ENCODE data around the gene NELL1.

Gene NELL1

GRCh38 chr11:21534288-21534687 is 864.9 kb downstream of the NELL1 start:
- Histone ChIP-seq H3K36me3 (ENCODE audit: control insufficient read depth, insufficient read depth, low read length) (no peaks in the 10 kb centered on the region), H3K27ac (ENCODE audit: low read depth, low read length, severe bottlenecking) (no peak overlapping the region), H3K9me3 (ENCODE audit: control insufficient read depth, low read length) (no peaks in the 10 kb centered on the region), H3K4me3 (ENCODE audit: extremely low read depth, insufficient read depth, low read length, poor library complexity, severe bottlenecking) (no peak overlapping the region), H3K4me1 (ENCODE audit: control insufficient read depth, insufficient read depth, low read length, poor library complexity, severe bottlenecking) (no peaks in the 10 kb centered on the region)
- WGBS, 2 experiments (ENCODE audit: insufficient coverage in 2 of 2): 72 to 93% methylated on average over 5 of the region's 5 CpGs

DNA sequence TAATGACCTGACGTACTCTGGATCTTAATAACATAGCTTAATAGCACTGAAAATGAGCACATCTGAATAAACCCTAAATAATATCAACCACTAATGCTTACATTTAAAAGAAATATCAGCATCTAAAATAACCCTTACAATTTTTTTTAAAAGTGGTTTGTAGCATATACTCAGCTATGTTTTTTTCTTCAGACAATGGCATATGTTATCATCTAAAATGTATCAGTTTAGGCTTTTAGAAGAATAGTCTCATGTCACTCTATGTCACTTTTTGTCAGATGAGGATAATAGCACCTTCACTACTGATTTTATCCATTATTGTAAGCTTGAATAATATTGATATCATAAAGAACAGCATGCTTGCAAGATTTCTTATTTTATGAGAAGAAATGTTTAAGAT is 868.6 kb downstream of the NELL1 start:
- Histone ChIP-seq H3K9me3 (ENCODE audit: control insufficient read depth, low read length) (no peaks in the 10 kb centered on the region), H3K4me3 (ENCODE audit: extremely low read depth, insufficient read depth, low read length, poor library complexity, severe bottlenecking) (no peak overlapping the region), H3K27ac (ENCODE audit: low read depth, low read length, severe bottlenecking) (no peak overlapping the region), H3K36me3 (ENCODE audit: control insufficient read depth, insufficient read depth, low read length) (no peaks in the 10 kb centered on the region), H3K4me1 (ENCODE audit: control insufficient read depth, insufficient read depth, low read length, poor library complexity, severe bottlenecking) (no peaks in the 10 kb centered on the region)
- WGBS, 2 experiments (ENCODE audit: insufficient coverage in 2 of 2): no CpG with 5 or more reads among the region's 1 CpG

DNA sequence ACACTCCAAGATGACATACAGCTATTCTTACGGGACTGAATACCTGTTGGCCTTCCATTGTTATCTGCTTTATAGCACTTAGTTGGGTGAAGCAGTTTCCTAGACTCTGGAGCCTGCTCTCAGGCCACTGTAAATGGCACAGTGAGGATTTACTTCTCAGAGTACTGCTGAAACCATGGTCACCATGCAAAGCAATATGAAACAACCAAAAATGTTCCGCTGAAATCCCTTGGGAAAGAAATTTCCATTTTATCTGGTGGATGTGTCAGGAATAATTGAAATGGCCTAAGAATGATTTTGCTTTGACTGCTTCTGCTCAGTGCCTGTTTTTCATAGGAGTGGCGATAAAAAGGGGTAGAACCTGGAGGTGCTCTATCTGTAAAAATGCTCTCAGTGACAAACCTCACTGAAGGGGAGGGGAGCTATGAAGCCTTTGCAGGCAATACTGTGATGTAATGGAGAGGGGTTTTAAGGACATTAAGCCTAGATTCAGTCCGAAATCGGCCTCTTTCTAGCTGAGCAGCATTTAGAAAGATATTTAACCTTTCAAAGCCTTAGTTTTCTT is 871.9 kb downstream of the NELL1 start:
- WGBS, 2 experiments (ENCODE audit: insufficient coverage in 2 of 2): 87 to 88% methylated on average over 2 to 3 of the region's 5 CpGs
- no peaks in the 10 kb centered on the region for H3K9me3 ChIP-seq (ENCODE audit: control insufficient read depth, low read length)
- H3K4me1 ChIP-seq (ENCODE audit: control insufficient read depth, insufficient read depth, low read length, poor library complexity, severe bottlenecking): no peaks in the 10 kb centered on the region
- no peak overlapping the region for H3K4me3 ChIP-seq (ENCODE audit: extremely low read depth, insufficient read depth, low read length, poor library complexity, severe bottlenecking)
- no peaks in the 10 kb centered on the region for H3K36me3 ChIP-seq (ENCODE audit: control insufficient read depth, insufficient read depth, low read length)
- no peak overlapping the region for H3K27ac ChIP-seq (ENCODE audit: low read depth, low read length, severe bottlenecking)

- no peak overlapping the region for H3K4me3 ChIP-seq (ENCODE audit: extremely low read depth, insufficient read depth, low read length, poor library complexity, severe bottlenecking)
- H3K9me3 ChIP-seq (ENCODE audit: control insufficient read depth, low read length): no peaks in the 10 kb centered on the region
- no peaks in the 10 kb centered on the region for H3K36me3 ChIP-seq (ENCODE audit: control insufficient read depth, insufficient read depth, low read length)
- H3K4me1 ChIP-seq (ENCODE audit: control insufficient read depth, insufficient read depth, low read length, poor library complexity, severe bottlenecking): no peaks in the 10 kb centered on the region
- no peak overlapping the region for H3K27ac ChIP-seq (ENCODE audit: low read depth, low read length, severe bottlenecking)
Observed at GRCh38 chr11:21543901-21544300, 874.5 kb downstream of the NELL1 start.

GRCh38 chr11:21545699-21546098 is 876.3 kb downstream of the NELL1 start:
- no peak overlapping the region for H3K4me3 ChIP-seq (ENCODE audit: extremely low read depth, insufficient read depth, low read length, poor library complexity, severe bottlenecking)
- H3K4me1 ChIP-seq (ENCODE audit: control insufficient read depth, insufficient read depth, low read length, poor library complexity, severe bottlenecking): no peaks in the 10 kb centered on the region
- WGBS, 2 experiments (ENCODE audit: insufficient coverage in 2 of 2): no CpG with 5 or more reads among the region's 1 CpG
- H3K27ac ChIP-seq (ENCODE audit: low read depth, low read length, severe bottlenecking): no peak overlapping the region
- H3K9me3 ChIP-seq (ENCODE audit: control insufficient read depth, low read length): no peaks in the 10 kb centered on the region
- H3K36me3 ChIP-seq (ENCODE audit: control insufficient read depth, insufficient read depth, low read length): no peaks in the 10 kb centered on the region

DNA sequence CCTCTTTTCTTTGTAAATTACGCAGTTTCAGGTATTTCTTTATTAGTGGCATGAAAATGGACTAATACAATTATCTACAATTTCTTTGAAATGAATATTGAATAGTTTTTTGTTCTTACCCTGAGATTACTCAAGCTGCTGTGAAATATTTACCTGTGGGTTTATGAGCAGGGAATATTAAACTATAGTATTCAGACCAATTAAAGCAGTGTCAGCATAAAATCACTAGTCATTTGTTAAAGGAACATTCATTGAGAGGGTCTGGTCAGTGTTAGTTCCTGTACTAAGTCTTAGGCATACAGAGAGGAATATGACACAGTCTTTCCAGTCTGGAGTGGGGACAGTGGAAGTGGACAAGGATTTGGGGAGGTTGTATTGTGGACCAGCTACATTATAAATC is 877.3 kb downstream of the NELL1 start:
- Histone ChIP-seq H3K4me1 (ENCODE audit: control insufficient read depth, insufficient read depth, low read length, poor library complexity, severe bottlenecking) (no peaks in the 10 kb centered on the region), H3K36me3 (ENCODE audit: control insufficient read depth, insufficient read depth, low read length) (no peaks in the 10 kb centered on the region), H3K9me3 (ENCODE audit: control insufficient read depth, low read length) (no peaks in the 10 kb centered on the region), H3K4me3 (ENCODE audit: extremely low read depth, insufficient read depth, low read length, poor library complexity, severe bottlenecking) (no peak overlapping the region), H3K27ac (ENCODE audit: low read depth, low read length, severe bottlenecking) (no peak overlapping the region)
- no CpG with 5 or more reads among the region's 1 CpG for WGBS, 2 experiments (ENCODE audit: insufficient coverage in 2 of 2)

DNA sequence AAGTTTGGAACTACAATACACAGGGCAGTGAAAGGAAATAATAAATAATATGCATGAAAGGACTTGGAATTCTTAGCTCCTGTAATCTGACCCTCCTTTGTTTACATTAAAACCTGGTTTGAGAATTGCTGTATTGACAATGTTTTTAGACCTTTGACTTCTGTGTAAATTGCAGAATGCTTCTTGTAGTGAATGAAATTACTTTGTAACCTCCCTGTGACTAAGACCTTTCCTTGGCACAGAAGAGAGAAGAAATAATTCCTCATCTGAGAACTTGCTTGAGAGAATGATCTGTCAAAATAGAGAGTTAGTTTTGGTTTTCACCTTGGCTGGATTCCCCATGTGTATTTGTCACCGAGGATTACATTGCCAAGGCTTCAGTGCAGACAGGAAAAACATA is 883.5 kb downstream of the NELL1 start:
- no peaks in the 10 kb centered on the region for H3K36me3 ChIP-seq (ENCODE audit: control insufficient read depth, insufficient read depth, low read length)
- no peak overlapping the region for H3K4me3 ChIP-seq (ENCODE audit: extremely low read depth, insufficient read depth, low read length, poor library complexity, severe bottlenecking)
- no peak overlapping the region for H3K27ac ChIP-seq (ENCODE audit: low read depth, low read length, severe bottlenecking)
- 63% methylated on average over 1 of the region's 1 CpG; no CpG with 5 or more reads in 1 of the 2 experiments for WGBS, 2 experiments (ENCODE audit: insufficient coverage in 2 of 2)
- no peaks in the 10 kb centered on the region for H3K4me1 ChIP-seq (ENCODE audit: control insufficient read depth, insufficient read depth, low read length, poor library complexity, severe bottlenecking)
- no peaks in the 10 kb centered on the region for H3K9me3 ChIP-seq (ENCODE audit: control insufficient read depth, low read length)

DNA sequence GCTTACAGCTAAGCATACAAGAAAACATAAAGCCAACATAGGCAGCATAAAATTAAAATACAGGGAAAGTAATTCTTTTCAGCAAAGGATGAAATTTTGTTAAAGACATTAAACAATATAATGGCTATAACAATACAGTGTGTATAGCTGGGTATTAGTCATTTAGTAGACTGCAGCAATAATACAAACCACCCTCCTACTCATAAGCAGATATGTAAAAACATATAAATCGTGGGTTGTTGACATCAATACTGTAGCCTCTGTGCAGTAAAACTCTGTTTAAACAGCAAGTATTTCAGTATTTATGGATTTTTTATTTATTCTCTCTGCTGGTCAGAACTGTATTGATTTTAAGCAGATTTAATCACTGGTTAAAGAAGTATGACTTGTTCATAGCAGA is 884.4 kb downstream of the NELL1 start:
- no peaks in the 10 kb centered on the region for H3K9me3 ChIP-seq (ENCODE audit: control insufficient read depth, low read length)
- no peak overlapping the region for H3K27ac ChIP-seq (ENCODE audit: low read depth, low read length, severe bottlenecking)
- no peak overlapping the region for H3K4me3 ChIP-seq (ENCODE audit: extremely low read depth, insufficient read depth, low read length, poor library complexity, severe bottlenecking)
- no peaks in the 10 kb centered on the region for H3K4me1 ChIP-seq (ENCODE audit: control insufficient read depth, insufficient read depth, low read length, poor library complexity, severe bottlenecking)
- H3K36me3 ChIP-seq (ENCODE audit: control insufficient read depth, insufficient read depth, low read length): no peaks in the 10 kb centered on the region
- no CpG with 5 or more reads among the region's 1 CpG for WGBS, 2 experiments (ENCODE audit: insufficient coverage in 2 of 2)

- Histone ChIP-seq H3K27ac (ENCODE audit: low read depth, low read length, severe bottlenecking) (no peak overlapping the region), H3K4me1 (ENCODE audit: control insufficient read depth, insufficient read depth, low read length, poor library complexity, severe bottlenecking) (no peaks in the 10 kb centered on the region), H3K36me3 (ENCODE audit: control insufficient read depth, insufficient read depth, low read length) (no peaks in the 10 kb centered on the region), H3K9me3 (ENCODE audit: control insufficient read depth, low read length) (no peaks in the 10 kb centered on the region), H3K4me3 (ENCODE audit: extremely low read depth, insufficient read depth, low read length, poor library complexity, severe bottlenecking) (no peak overlapping the region)
- WGBS, 2 experiments (ENCODE audit: insufficient coverage in 2 of 2): 100% methylated on average over 2 of the region's 3 CpGs; no CpG with 5 or more reads in 1 of the 2 experiments
Observed at GRCh38 chr11:21554284-21554683, 884.9 kb downstream of the NELL1 start.

GRCh38 chr11:21556926-21557325 is 887.5 kb downstream of the NELL1 start:
- H3K9me3 ChIP-seq (ENCODE audit: control insufficient read depth, low read length): no peaks in the 10 kb centered on the region
- H3K36me3 ChIP-seq (ENCODE audit: control insufficient read depth, insufficient read depth, low read length): no peaks in the 10 kb centered on the region
- no peaks in the 10 kb centered on the region for H3K4me1 ChIP-seq (ENCODE audit: control insufficient read depth, insufficient read depth, low read length, poor library complexity, severe bottlenecking)
- no peak overlapping the region for H3K27ac ChIP-seq (ENCODE audit: low read depth, low read length, severe bottlenecking)
- 81 to 90% methylated on average over 1 to 2 of the region's 3 CpGs for WGBS, 2 experiments (ENCODE audit: insufficient coverage in 2 of 2)
- no peak overlapping the region for H3K4me3 ChIP-seq (ENCODE audit: extremely low read depth, insufficient read depth, low read length, poor library complexity, severe bottlenecking)

- Histone ChIP-seq H3K4me3 (ENCODE audit: extremely low read depth, insufficient read depth, low read length, poor library complexity, severe bottlenecking) (no peak overlapping the region), H3K9me3 (ENCODE audit: control insufficient read depth, low read length) (no peaks in the 10 kb centered on the region), H3K27ac (ENCODE audit: low read depth, low read length, severe bottlenecking) (no peak overlapping the region), H3K4me1 (ENCODE audit: control insufficient read depth, insufficient read depth, low read length, poor library complexity, severe bottlenecking) (no peaks in the 10 kb centered on the region), H3K36me3 (ENCODE audit: control insufficient read depth, insufficient read depth, low read length) (no peaks in the 10 kb centered on the region)
- 80 to 91% methylated on average over 1 of the region's 2 CpGs for WGBS, 2 experiments (ENCODE audit: insufficient coverage in 2 of 2)
Observed at GRCh38 chr11:21560466-21560975, 891.1 kb downstream of the NELL1 start.

All from mesodermal cell (in vitro differentiated cells).